NOMO-1 treated with DMSO at 0.1 percent for 48 hours (cell line): ENCODE measurements around the gene NHERF2.
"Not testable (repeated sequence)": the region's sequence is repeated elsewhere in the genome, so short reads cannot be mapped to it uniquely, and the experiment has no call there.

Experiments
- DNase-seq: peaks from one replicate; lab custom pipeline; 2025; ENCODE audit not compliant: unreplicated experiment; lab: John Stamatoyannopoulos, UW

The NHERF2 gene

GRCh38 chr16:2005646-2006045 lies 21.1 kb upstream of the NHERF2 start:
- no peak for DNase-seq

- no peak for DNase-seq
These were observed 20.4 kb upstream of the NHERF2 start for GRCh38 chr16:2006317-2006716.

DNA sequence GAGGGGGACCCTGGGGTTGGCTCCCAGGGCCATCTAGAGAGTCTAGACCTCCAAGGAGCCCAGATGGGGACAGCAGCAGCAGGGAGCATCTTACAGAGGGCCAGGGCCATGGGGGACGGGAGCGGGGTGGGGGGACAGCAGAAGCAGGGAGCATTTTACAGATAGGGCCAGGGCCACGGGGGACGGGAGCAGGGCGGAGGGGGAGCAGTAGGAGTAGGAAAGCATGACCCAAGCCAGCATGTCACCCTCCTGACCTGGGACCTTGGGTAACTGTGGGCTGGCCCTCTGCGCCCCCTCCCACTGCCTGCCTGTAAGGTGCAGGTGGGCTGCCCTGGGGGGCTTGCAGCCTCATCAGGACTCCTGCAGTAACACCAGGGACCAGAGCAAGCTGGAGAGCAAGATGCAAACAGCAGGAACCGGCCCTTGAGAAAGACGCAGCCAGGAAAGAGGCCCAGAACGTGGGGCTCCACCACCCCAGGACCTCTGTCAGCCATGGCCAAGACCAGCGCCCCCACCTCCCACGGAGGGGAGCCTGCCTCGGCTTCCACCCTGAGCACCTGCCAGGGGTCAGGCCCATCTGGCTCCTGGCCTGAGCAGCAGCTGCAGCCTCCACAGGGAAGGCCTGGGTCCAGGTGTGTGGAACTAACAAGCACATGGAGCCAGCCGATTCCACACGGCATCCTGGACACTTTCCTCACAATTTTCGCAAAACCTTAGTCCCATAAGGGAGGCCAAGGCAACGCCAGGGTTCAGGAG lies 19.4 kb upstream of the NHERF2 start:
- no peak for DNase-seq

- DNase-seq: peak; percentile 25
These were observed 18.6 kb upstream of the NHERF2 start for GRCh38 chr16:2008009-2008526.

DNA sequence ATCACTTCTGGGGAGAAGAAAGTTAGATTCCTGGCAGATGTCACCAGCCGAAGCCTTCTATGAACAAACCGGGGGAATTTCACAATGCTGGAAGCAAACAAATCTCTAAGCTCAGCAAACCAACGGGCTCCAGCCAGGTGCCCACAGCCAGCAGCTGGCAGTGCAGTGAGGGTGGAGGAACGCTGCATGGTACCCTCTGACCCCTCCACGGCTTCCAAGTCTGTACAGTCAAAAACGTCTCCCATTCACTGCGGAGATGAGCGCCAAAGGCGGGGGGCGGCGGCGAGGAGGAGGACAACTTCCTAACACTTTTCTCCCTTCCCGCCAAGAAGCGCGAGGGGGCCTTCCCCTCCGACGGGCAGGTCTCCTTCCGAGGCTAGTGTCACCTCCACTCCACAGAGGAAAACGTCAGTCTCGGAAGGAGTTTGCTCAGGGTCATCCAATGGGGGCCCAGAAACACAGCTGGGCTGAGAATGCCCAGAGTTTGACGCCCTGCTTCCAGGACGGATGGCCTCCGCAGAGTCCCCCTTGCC lies 18.0 kb upstream of the NHERF2 start:
- DNase-seq: peak; percentile 31

GRCh38 chr16:2009164-2009711 lies 17.5 kb upstream of the NHERF2 start:
- no peak for DNase-seq

DNA sequence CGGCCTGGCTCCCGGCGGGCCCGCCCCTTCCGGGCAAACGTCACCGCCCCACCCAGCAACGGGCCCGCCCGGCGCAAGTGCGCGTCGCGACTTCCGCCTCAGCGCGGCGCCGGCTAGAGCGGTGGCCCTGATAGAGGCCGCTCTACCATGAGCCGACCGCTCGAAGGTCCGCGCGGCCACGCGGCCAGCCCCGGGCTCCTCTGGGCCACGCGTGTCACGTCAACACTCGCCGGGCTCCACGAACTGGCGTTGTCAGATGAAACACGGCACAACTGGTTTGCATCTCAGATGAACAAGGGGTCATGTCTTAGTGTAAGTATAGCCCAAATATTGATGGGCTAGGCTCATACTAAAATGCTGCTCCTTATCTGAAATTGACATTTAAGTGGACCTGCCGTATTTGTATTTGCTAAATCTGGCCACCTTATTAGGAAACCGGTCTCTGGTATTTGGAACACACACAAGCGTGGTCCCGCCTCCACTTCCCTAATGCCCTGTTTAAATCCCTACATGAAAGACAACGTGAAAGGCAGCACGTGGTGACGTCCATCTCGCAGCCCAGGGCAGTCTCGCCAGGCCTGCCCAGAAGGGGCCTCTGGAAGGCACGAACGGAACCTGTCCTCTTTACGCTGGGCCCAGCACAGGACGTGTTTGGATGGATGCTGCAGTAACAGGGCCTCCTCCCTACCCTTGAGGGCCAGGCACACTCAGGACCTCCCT lies 16.8 kb upstream of the NHERF2 start, which contains the start of gene ZNF598:
Gene ZNF598 (minus strand): TSS at position 31 of the 720 bp plus-strand sequence.
- peak; percentile 77 for DNase-seq

DNA sequence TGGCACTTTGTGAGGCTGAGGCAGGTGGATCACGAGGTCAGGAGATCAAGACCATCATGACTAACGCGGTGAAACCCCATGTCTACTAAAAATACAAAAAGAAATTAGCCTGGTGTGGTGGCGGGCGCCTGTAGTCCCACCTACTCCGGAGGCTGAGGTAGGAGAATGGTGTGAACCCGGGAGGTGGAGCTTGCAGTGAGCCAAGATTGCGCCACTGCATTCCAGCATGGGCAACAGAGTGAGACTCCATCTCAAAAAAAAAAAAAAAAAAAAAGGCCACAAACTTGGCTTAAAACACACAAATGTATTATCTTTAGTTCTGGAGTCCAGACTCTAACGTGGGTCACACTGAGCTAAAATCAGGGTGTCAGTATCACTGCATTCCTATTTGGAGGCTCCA lies 15.0 kb upstream of the NHERF2 start:
- not testable (repeated sequence) for DNase-seq

DNA sequence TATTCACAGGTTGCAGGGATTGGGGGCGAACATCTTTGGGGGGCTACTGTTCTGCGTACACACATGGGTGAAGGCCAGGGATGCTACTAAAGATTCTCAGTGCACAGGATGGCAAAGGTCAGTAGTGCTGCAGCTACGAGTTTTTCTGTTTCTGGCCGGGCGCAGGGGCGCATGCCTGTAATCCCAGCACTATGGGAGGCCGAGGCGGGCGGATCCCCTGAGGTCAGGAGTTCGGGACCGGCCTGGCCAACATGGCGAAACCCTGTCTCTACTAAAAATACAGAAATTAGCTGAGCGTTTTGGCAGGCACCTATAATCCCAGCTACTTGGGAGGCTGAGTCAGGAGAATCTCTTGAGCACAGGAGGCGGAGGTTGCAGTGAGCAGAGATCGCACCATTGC lies 13.2 kb upstream of the NHERF2 start:
- DNase-seq: no peak

DNA sequence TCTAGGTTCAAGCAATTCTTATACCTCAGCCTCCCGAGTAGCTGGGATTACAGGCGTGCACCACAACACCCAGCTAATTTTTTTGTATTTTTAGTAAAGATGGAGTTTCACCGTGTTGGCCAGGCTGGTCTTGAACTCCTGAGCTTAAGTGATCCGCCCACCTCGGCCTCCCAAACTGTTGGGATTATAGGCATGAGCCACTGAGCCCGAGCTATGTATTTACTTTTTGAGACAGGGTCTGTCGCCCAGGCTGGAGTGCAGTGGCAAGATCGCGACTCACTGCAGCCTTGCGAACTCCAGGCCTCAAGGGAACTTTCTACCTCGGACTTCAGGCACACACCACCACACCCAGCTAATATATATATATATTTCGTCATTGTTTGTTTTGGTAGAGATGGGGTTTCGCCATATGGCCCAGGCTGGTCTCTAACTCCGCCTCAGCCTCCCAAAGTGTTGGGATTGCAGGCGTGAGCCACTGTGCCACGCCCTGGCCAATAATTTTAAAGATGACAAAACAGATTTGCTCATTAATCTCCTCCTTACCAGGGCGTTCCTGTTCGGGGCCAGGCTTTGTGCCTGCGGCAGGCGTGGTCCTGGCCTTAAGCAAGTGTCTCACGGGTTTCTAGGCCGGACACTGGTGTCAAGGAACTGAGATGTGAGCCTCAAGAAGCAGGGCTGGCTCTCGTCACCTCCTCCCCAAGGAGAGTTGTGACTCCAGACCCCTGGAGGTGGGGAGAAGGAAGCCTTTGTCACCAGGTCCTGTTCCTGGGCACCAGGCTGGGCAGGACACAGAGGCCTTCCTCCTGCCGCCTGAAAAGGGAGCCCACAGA lies 11.4 kb upstream of the NHERF2 start:
- DNase-seq: peak; percentile 90

GRCh38 chr16:2015947-2016208 lies 10.8 kb upstream of the NHERF2 start:
- no peak for DNase-seq

DNA sequence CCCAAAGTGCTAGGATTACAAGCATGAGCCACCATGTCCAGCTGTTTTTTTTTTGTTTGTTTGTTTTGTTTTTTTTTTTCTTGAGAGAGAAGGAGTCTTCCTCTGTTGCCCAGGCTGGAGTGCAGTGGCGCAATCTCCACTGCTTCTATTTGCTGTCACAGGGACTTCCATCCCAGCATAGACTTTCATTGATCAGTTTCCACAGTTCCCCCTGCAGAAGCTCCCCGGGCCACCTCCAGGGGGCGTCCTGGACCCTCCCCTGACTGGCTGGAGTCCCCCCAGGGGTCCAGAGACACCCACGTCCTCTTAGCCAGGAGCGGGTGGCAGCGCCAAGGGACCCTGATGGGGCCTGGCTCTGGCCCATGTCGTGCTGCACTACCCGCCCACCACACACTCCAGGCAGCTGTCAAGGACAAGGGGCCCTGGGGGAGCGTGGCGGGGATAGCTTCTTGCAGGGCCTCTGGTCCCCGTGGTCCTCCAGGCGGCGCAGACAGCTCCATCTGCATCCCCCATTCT lies 10.2 kb upstream of the NHERF2 start:
- DNase-seq: no peak

DNA sequence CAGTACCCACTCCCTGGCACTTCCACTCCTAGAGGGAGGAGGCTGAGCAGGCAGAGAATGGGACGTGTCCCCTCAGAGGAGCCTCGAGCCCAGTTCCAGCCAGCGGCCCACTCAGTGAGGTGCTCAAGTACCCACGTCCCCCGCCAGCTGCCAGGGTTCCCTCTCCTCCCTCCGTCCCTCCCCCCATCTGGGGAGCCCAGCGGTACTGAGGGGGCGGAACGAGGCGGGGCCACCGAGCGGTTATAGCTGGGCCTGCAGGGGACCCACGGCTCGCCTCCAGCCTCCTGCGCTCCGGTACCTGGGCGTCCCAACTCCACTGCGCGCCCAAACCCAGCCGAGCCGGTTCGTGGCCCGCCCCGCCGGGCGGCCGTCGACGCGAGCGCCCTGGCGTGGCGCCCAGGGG lies 7.2 kb upstream of the NHERF2 start, which contains the start of gene NPW:
Gene NPW (plus strand): TSS at position 268 of the 403 bp plus-strand sequence.
- no peak for DNase-seq

GRCh38 chr16:2019921-2020831 lies 6.5 kb upstream of the NHERF2 start:
- DNase-seq: no peak

GRCh38 chr16:2022723-2023091 lies 4.0 kb upstream of the NHERF2 start:
- no peak for DNase-seq

DNA sequence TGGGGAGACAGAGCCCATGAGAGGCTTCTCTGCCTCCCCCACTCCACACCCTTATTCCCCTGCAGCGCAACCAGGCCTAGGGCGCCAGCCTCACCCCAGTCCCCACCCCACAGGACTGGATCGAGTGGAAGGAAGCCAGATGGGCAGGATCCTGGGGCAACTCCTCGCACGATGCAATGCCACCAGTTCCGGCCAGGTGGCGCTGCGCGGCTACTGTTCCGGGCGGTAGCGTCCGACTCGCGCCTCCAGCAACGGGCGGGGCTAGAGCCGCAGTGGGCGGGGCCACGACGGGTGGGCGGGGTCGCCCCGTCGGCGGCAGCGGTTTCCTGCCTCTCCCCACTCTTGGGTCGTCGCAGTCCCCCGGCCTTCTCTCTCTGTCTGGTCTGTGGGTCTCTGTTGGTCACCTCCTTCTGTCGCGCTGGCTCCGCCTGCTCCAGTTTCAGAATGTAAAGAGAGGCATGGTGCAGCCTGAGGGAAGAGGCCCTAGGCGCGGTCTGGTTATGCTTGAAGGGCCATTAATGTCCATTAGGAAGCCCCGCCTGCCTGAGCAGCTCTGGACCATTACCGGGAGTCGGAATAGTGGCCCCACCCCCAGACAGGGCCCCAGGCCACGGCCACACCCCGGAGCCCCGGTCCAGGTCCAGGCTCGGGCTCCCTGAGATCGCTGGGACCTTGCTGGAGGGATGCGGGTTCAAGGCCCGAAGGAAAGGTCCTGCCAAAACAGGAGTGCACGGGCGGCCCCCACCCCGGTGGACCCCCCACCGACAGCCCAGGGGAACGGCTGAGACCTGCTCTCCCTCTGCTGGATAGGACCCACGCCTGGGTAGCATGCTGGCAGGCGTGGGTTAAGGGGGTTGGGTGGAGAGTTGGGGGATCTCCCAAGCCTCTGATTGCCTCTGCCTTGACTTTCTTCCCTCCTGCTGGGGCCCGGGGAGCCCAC lies 3.3 kb upstream of the NHERF2 start:
- DNase-seq: peak; percentile 76

DNA sequence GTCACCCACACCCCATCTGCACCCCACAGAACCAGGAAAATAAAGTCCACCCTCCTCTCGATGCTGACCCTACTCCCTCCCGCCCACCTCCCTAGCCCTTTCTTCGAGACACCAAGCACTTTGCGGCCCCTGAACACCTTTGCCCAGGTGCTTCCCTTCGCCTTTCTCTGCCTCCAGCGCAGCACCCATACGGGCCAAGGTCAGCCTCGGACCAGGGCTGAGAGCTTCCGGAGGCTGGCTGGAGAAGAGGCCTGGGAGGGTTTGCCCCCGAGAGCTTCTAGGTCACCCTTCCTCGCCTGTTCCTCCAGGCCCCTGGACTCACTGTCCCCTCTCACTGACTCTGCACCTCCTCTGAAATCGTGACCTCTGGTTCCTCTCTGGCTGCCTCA lies 2.7 kb upstream of the NHERF2 start:
- DNase-seq: no peak

- DNase-seq: no peak
These were observed 1.5 kb upstream of the NHERF2 start for GRCh38 chr16:2025251-2025650.
